Measurements from ENCODE around the gene IQCF2. TPM values are rescaled to one million over a fixed set of nuclear protein-coding genes. Genes with fewer than 3 reads are reported as not detected.

The IQCF2 gene
- total RNA-seq, 1 donor, result not detected

DNA sequence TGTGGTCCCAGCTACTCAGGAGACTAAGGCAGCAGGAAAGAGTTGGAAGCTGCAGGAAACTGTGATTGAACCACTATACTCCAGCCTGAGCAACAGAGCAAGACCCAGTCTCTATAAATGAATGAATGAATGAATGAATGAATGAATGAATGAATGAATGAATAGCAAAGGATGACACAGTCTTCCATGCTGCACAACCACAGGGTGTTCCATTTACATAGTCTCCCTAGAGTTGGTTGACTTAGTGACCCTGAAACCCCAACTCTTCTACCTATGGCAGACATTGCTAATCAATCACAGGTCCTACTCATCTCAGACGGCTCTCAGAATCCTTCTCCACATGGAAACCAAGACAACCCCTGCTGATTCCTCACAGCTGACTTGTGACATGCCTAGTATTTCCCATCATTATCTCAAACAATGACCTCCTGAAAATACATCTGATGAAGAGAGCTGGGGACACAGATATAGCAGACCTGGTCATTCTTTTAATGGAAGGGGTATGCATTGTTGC lies 11.9 kb downstream of the IQCF2 start:
- no peak overlapping the region for H2AFZ ChIP-seq (ENCODE audit: low read length)
- no peaks in the 10 kb centered on the region for H3K9me3 ChIP-seq (ENCODE audit: low read depth, low read length)
- no peaks in the 10 kb centered on the region for H4K20me1 ChIP-seq (ENCODE audit: insufficient read depth, low read length)
- TF ChIP-seq, protein P1, sequence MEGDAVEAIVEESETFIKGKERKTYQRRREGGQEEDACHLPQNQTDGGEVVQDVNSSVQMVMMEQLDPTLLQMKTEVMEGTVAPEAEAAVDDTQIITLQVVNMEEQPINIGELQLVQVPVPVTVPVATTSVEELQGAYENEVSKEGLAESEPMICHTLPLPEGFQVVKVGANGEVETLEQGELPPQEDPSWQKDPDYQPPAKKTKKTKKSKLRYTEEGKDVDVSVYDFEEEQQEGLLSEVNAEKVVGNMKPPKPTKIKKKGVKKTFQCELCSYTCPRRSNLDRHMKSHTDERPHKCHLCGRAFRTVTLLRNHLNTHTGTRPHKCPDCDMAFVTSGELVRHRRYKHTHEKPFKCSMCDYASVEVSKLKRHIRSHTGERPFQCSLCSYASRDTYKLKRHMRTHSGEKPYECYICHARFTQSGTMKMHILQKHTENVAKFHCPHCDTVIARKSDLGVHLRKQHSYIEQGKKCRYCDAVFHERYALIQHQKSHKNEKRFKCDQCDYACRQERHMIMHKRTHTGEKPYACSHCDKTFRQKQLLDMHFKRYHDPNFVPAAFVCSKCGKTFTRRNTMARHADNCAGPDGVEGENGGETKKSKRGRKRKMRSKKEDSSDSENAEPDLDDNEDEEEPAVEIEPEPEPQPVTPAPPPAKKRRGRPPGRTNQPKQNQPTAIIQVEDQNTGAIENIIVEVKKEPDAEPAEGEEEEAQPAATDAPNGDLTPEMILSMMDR (IDR thresholded peaks at IDR 0.05; ENCODE audit: extremely low read depth, low read depth, low read length), result no peak
- H3K4me3 ChIP-seq (ENCODE audit: insufficient read depth, low read length), result no peak overlapping the region
- DNase-seq (ENCODE audit: insufficient read length, low spot score, missing footprints), result no peak
- no peaks in the 10 kb centered on the region for H3K27me3 ChIP-seq (ENCODE audit: insufficient read depth, low read length)
- H3K4me2 ChIP-seq (ENCODE audit: insufficient read depth, low read length), result no peak overlapping the region
- H3K79me2 ChIP-seq (ENCODE audit: insufficient read depth, low read length), result no peaks in the 10 kb centered on the region
- H3K36me3 ChIP-seq (ENCODE audit: insufficient read depth, low read length), result no peaks in the 10 kb centered on the region
- H3K27ac ChIP-seq (ENCODE audit: low read depth, low read length), result no peak overlapping the region
- H3K4me1 ChIP-seq (ENCODE audit: insufficient read depth, low read length), result no peaks in the 10 kb centered on the region

DNA sequence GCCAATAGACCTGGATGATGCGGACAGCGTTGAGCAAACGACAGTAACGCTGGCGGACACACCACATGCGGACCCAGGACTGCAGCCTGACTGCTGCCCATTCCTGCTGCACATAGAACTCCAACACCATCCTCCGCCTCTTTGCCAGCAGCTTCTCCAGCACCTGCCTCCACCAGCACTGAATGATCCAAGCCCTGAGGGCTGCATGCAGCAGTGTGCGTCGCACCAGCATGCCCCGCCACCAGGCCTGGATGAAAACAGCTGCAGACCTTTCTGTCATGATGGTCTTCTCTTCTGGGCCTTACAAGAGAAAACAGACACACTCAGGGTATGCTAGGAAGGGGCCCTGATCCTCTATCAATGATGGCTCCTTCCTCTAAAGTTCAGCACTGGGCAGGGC lies 12.5 kb downstream of the IQCF2 start:
- peaks cover 4% of the 10 kb centered on the region for H3K27me3 ChIP-seq (ENCODE audit: insufficient read depth, low read length)
- DNase-seq (ENCODE audit: insufficient read length, low spot score, missing footprints), result no peak
- no peaks in the 10 kb centered on the region for H3K36me3 ChIP-seq (ENCODE audit: insufficient read depth, low read length)
- no peak overlapping the region for H3K27ac ChIP-seq (ENCODE audit: low read depth, low read length)
- H3K4me1 ChIP-seq (ENCODE audit: insufficient read depth, low read length), result no peaks in the 10 kb centered on the region
- no peak overlapping the region for H2AFZ ChIP-seq (ENCODE audit: low read length)
- no peak overlapping the region for H3K4me3 ChIP-seq (ENCODE audit: insufficient read depth, low read length)
- H4K20me1 ChIP-seq (ENCODE audit: insufficient read depth, low read length), result no peaks in the 10 kb centered on the region
- H3K4me2 ChIP-seq (ENCODE audit: insufficient read depth, low read length), result no peak overlapping the region
- TF ChIP-seq, protein P1 (IDR thresholded peaks at IDR 0.05; ENCODE audit: extremely low read depth, low read depth, low read length), result no peak
- no peaks in the 10 kb centered on the region for H3K79me2 ChIP-seq (ENCODE audit: insufficient read depth, low read length)
- H3K9me3 ChIP-seq (ENCODE audit: low read depth, low read length), result no peaks in the 10 kb centered on the region

DNA sequence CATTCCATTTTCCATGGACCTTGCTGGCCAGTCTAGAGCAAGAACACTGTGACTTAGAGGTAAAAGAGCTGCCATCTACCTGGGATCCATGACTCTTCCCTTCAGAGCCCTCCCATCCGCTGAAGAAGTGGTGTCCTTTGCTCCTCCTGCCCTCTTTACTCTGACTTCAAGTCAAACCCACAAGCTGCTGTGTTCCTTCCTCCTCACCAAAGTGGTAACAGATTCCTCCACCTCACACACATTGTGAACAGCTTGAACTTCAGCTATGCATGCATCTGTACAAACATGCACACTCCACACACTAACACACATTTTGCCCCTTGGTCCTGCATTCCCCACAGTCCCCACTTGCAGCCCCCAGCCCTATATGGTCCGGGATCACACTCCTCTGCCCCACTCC lies 13.0 kb downstream of the IQCF2 start:
- H2AFZ ChIP-seq (ENCODE audit: low read length), result no peak overlapping the region
- no peaks in the 10 kb centered on the region for H3K79me2 ChIP-seq (ENCODE audit: insufficient read depth, low read length)
- H4K20me1 ChIP-seq (ENCODE audit: insufficient read depth, low read length), result no peaks in the 10 kb centered on the region
- H3K27ac ChIP-seq (ENCODE audit: low read depth, low read length), result no peak overlapping the region
- TF ChIP-seq, protein P1 (IDR thresholded peaks at IDR 0.05; ENCODE audit: extremely low read depth, low read depth, low read length), result no peak
- peaks cover 6% of the 10 kb centered on the region for H3K27me3 ChIP-seq (ENCODE audit: insufficient read depth, low read length)
- no peak overlapping the region for H3K4me2 ChIP-seq (ENCODE audit: insufficient read depth, low read length)
- H3K4me3 ChIP-seq (ENCODE audit: insufficient read depth, low read length), result no peak overlapping the region
- no peaks in the 10 kb centered on the region for H3K36me3 ChIP-seq (ENCODE audit: insufficient read depth, low read length)
- no peak for DNase-seq (ENCODE audit: insufficient read length, low spot score, missing footprints)
- no peaks in the 10 kb centered on the region for H3K9me3 ChIP-seq (ENCODE audit: low read depth, low read length)
- H3K4me1 ChIP-seq (ENCODE audit: insufficient read depth, low read length), result no peaks in the 10 kb centered on the region

DNA sequence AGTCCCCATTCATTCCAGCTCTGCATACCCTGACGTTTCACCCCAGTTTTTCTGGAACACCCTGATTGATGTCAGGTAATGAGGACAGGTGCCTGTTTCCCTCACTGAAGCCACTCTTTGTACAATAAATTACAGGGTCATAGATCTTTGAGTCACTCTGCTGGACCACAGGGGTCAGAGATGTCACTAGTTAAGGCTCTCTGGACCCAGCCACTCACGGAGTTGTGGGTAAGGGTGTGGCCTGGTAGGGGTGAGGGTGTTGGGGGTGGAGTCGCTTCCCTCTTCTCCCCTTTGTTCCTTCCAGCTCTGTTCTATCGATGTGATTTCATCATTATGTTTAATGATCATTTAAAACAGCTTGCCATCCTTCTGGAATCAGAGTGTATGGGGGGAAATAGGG lies 13.5 kb downstream of the IQCF2 start:
- no peak overlapping the region for H2AFZ ChIP-seq (ENCODE audit: low read length)
- no peaks in the 10 kb centered on the region for H3K36me3 ChIP-seq (ENCODE audit: insufficient read depth, low read length)
- H3K9me3 ChIP-seq (ENCODE audit: low read depth, low read length), result no peaks in the 10 kb centered on the region
- no peak overlapping the region for H3K27ac ChIP-seq (ENCODE audit: low read depth, low read length)
- TF ChIP-seq, protein P1 (IDR thresholded peaks at IDR 0.05; ENCODE audit: extremely low read depth, low read depth, low read length), result no peak
- no peak overlapping the region for H3K4me2 ChIP-seq (ENCODE audit: insufficient read depth, low read length)
- DNase-seq (ENCODE audit: insufficient read length, low spot score, missing footprints), result no peak
- H3K4me1 ChIP-seq (ENCODE audit: insufficient read depth, low read length), result no peaks in the 10 kb centered on the region
- H3K79me2 ChIP-seq (ENCODE audit: insufficient read depth, low read length), result no peaks in the 10 kb centered on the region
- no peak overlapping the region for H3K4me3 ChIP-seq (ENCODE audit: insufficient read depth, low read length)
- peaks cover 6% of the 10 kb centered on the region for H3K27me3 ChIP-seq (ENCODE audit: insufficient read depth, low read length)
- no peaks in the 10 kb centered on the region for H4K20me1 ChIP-seq (ENCODE audit: insufficient read depth, low read length)
